ENCODE measurements around the gene AQR.
"Not testable (repeated sequence)": the region's sequence is repeated elsewhere in the genome, so short reads cannot be mapped to it uniquely, and the experiment has no call there.

The AQR gene

DNA sequence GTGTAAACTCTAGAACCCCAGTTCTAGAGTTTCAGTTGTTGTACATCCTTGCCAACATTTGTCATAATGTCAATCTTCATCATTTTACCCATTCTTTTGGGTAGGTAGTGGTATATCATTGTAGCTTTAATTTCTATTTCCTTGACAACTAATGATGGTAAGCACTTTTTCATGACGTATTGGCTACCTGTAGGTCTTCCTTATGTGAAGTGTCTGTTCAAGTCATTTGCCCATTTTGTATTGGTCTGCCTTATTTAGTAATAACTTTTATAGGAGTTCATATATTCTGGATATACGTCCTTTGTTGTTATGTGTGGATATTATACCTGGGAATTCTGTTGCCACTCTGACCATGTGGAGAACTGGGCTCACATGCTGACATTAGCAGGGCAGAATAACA lies 100.4 kb downstream of the AQR start:
- DNase-seq: no peak

DNA sequence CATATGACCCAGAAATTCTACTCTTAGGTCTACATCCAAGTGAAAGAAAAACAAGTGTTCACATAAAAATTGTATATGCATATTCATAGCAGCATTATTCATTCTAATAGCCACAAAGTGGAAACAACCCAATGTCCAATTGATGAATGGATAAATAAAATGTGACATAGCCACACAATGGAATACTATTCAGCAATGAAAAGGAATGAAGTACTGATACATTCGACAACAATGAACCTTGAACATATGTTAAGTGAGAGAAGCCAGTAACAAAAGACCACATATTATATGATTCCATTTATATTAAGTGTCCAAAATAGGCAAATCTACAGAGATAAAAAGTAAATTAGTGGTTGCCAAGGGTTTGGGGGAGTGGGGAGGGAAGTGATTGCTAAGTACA lies 104.0 kb downstream of the AQR start:
- no peak for DNase-seq

DNA sequence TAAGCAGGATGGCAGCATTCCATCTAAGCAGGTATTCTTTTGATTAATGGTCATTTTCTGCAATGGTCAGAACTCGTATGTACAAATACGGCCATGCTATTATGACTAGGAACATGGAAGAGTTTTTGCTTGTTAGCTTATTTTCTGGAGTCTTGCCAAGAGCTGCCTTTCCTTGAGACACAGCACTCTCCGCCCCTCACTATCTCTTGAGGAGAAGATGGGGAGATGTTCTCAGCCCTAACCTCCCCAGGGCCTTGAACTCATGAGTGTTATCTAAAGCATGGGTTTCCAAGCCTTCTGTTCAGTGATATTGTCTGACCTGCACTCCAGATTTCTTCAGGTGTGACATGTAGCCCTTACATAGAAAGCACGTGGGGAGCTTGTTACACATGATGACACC lies 108.3 kb downstream of the AQR start:
- DNase-seq: no peak

DNA sequence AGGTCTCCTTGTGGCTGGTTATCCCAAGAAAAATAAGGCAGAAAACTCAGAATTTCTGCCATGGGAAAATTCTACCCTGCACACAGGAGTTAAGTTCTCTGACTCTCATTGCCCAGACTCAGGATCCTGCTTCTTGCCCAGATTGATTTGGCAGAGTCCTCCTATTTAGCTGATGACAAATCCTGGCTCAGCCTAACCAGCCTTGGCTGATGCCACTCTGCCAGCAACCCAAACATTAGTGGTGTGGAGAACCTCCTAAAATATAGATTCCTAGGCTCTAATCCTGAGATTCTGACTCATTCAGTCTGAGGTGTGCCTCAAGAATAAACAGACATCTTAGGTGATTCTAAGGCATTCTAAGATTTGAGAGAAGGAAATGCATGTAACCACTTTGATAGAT lies 113.6 kb downstream of the AQR start:
- DNase-seq: no peak

DNA sequence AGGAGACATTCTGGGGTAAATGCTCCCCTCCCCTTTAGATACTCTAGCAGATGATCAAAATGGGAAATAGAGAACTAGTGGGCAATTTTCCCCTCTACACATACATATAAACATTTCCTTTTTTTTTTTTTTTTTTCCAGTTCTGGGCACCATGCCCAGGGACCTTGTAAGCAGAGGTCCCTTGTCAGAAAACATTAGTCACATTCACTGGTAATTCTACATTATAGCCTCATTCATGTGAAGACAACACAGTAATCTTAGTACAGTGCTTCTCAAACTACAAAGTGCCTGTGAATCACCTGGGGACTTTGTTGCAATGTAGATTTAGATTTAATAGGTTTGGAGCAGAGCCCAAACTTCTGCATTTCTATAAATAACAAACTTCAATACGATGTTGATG lies 114.1 kb downstream of the AQR start:
- peak; percentile 20 to 64 (median 43) for DNase-seq

DNA sequence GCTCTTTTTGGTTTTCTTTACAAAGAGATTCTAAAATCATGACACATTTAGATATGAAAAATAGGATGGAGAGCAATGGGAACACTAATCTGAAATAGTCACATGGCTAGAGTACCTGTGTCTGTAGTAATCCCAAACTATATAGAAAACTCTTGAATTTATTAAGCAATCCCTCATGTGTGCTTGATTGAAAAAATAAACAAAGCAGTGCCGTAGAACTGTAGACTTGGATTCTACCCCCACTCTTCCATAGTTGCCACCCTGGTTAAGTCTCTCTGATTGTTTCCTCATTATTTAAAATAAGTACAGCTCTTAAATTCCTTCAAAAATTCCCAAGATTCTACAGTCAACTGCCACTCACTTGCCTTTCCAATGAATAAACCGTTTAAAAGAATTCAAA lies 115.3 kb downstream of the AQR start:
- DNase-seq: no peak

DNA sequence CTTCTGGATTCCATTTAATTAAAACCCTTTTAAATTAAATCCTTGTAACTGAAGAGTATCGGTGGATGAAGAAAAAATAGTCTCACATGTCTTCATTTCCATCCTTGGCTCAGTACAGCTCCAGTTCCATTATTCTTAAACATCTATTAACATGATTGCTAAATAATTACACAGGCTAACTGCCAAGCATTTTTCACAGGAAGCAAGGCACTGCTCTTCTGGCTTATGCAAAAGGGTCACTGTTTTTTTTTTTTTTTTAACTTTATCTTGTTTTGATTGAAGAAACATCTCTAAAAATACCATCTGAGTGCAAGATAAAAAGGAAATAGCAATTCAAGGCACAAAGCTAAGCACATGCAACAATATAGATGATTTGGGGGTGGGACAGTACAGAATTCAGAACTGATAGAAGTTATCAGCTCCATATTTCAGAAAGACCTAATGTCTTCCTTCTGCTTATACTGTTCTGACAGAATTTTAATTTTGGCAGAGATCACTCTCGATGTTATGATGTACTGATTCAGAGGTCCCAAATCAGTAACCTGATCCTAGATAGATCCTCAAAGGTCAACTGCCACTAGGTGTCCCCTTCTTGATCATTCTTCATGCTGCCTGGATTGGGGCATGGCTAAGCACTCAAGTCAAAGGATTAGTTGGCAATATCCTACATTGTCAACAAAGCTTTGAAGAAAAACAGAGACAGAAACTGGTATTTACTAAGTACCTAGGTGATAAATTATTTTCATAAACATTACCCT lies 116.4 kb downstream of the AQR start:
- no peak for DNase-seq

DNA sequence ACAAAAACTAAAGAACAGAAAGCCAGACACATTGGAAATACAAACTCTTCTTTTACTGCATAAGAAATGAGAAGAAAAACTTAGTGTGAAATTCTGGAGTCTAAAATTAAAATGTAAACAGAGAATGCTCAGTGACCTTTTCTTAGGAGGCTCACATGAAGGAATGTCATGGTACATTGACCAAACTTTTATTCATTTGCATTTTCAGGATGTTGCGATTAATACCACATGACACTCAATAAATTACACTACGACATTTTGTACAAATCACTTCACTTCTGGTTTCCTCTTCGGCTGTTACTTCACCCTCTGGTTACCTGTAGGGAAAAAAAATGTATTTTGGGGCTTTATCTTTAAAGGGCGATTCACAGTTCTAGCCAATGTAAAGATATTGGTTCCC lies 117.8 kb downstream of the AQR start:
- DNase-seq: no peak

DNA sequence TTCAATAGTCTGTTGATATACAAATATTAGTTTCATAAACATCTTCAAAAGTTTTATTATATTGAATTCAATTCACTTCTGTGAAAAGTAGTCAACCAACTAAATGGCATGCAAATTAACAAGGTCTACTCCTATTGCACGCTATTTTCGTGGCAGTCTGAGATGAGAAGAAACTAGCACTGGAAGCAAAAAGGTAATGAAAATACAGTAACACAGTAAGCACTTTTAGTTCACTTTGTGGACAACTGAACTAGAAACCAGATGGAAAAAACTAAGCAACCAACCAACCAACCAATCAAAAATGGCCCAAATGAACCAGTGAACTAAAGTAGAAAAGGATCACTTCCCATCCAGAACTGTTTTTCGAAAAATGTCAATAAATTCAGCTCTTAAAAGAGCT lies 118.5 kb downstream of the AQR start:
- DNase-seq: no peak

DNA sequence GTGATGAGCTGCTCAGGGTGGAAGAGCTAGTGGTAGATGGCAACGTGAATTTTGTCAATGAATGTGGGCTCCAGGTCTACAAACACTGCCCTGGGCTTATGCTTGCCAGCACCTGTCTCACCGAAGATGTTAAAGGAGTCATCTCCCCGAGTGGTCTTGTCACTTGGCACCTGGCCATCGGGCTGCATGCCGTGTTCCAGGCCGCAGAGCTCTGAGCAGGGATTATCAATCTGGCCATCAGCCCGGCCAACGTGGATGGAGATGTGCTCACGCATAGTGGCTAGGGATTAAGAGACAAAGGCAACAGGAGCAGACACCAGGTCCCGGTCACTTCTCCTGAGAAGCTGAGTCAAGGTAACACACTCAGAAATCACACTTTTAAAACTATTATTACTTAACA lies 119.4 kb downstream of the AQR start:
- no peak for DNase-seq

DNA sequence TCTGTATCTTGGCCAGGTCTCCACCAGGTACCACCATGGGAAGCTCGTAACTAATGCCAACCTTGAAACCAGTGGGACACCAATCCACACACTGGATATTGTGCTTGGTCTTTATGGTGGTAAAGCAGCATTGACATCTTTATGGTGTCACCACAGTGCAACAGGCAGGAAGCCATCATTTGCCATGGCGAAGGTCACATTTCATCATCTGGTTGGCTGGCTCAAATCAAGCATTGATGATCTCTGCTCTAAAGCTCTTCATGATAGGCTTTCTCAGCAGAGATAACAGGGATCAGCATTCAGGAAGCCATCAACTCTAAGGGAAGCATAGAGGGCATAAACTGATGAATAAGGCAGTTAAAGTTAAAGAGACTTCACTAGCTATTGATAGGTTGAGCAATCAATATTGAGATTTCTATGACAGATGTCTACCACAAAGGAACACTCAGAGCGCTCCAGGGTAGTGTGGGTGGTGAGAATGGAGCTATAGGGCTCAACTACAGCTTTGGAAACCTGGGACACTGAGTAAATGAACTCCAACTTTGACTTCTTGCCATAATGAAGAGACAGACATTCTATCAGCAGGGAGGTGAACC lies 120.1 kb downstream of the AQR start:
- DNase-seq: no peak

DNA sequence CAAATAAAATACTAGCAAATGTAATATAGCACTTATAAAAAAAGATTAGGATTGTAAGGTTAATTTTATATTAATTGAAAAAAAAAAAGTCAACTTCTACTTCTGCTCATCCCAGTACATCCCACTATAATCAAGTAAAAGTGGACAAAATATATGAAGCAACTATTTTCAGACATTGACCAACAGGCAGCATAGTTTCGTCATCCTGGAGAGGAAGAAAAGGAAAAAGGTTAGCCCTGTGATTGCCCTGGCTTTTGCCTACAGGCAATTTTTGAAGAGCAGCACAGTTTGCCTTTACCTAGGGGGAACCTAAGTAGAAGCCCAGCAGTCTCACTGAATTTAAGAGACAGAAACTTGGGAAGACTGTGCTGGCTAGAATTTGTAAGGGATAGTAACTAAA lies 121.9 kb downstream of the AQR start:
- DNase-seq: peak; percentile 24 to 33 (median 33)

DNA sequence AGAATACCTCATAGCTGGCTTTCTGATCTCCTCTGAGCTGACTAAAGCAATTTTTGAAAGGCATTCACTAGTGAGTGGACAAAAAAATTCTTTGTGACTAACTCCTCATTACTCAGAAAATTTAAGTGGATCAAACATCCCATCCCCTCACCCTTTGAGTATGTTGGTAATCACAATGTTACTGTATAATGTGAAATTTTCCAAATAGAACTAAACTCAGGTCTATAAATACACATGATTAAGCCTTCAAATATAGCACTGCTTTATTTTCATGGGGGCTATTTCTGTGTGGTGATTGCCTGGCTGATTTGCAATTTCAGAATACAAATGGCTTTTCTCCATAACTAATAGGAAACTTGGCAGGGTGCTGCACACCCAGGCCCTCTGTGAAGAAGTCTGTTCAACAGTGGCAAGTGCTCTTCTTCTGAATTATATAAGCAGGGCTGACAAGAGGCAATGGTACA lies 128.2 kb downstream of the AQR start:
- DNase-seq: no peak

DNA sequence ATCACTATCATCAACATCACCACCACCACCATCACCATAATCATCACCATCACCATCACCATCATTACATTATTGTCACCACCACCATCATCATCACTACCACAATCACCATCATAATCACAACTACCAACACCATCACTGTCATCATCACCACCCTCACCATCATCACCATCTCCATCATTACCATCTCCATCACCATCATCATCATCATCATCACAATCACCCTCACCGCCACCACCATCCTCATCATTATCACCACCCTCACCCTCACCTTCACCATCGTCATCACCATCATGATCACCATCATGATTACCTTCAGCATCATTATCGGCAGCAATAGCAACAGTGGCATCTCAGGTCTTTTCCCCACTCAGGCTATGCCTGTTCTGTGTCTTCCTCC lies 131.3 kb downstream of the AQR start:
- DNase-seq: no peak

DNA sequence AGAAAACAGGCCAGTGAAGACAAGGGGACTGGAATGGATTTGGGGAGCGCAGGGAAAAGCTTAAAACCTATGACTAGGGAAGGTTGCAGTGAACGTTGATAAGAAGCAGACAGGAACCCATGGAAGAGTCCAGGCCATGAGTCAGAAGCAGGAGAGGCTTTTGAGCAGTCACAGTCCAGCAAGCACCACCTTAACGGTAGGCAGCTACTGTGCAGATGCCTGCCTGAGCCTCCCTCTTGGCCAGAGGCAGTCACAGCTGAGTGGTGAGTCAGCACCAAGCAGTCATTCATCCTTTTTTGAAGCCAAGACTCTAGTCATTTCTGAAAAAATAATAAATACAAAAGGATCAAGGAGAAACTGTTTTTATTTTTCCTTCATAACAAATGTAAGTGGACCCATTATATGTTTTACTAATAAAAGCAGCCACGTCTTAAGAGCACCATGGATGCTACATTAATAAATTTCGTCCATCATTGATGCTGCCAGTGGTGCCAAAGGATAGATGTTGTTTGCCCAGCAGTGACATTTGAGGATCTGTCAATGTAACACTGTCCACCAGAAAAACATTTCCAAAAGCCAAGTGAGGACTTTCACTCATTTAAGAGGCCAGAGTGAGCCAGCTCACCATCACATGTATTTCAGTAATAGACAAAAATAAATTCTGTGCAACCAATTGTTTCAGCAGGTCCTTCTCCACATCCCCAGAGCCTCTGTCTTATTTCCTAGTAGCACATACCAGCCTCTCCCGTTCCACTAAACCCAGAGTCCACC lies 132.1 kb downstream of the AQR start:
- DNase-seq: no peak

DNA sequence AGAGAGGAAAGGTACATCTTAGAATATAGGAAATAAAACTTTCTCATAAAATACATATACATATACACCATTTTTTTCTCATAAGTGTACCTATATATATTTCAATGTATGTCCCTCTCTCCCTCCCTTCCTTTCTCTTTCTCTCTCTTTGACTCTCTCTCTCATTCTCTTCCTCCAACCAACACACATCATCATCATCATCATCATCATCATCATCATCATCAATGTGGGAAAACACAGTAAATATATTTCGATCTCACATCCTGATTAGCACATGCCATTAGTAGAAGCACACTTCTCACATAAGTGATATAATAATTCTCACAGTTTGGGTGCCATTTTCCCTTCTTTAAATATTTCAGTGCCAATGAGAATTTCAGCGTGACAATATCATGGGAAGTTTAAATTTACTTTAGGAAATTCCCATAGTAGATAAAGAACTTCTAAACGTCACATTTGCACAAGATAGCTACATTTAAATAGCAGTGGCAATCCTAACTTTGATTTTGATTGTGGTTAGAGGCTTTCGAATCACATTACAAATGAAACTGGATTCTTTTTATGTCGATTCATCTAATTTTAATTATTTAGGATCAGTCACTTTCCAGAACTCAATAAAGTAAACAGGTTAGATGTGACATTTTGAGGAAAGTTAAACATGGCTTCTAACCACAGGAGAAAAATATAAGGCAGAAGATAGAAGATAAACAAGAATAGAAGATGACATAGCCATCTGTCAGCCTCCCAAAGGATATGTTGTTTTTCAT lies 141.2 kb downstream of the AQR start:
- no peak for DNase-seq

DNA sequence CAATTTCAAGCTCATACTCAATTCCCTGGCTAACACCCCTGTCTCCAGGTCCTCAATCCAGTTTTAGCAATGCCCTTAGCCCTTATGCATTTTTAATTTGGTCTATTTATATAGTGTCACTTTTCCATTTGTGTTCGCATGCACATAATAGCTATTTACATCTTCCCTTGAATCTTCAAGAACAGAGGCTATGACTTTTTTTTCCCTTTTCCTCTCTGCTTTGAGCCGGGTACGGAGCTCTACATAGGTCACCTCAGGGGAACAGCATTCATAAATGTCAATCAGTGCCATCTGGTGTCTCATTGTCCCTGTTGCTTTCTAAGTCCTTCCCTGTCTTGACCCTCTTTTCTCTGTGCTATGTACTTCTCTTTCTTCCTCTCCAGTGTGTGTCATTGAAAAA lies 147.7 kb downstream of the AQR start:
- no peak for DNase-seq

DNA sequence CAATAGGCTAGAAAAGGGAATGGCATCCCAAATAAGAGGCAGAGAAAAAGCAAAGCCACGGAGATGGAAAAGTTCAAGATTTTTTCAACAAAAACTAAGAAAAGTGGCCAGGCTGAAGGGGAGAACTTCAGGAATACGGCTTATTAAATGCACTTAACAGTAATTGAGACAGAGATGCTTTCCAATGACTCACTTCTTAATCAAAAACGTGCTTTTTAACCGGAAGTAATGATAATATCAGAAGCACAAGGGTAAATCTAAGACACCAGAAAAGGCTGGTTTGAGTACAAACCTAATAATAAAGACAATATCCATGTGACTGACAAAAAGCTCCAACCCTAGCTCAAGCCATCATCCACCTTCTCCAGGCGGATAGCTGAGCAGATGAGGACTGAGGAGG lies 149.4 kb downstream of the AQR start:
- no peak for DNase-seq

DNA sequence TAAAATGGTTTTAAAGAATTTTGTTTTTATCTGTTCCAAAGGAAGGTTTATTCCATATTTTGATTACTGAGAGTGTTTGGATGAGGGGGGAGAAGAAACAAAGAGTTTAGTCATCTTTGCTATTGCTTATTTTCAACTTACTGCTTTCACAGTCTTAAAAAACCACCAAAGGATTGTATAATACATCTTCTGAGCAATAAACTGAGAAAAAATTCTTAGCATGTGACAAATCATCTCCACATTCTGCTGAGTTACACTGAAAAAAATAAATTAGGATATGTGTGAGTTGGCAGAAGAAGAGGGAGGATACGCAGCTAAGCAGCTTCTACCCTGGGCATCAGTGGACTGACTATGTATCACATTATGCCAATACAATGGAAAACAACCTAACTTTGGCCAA lies 151.0 kb downstream of the AQR start:
- DNase-seq: no peak

DNA sequence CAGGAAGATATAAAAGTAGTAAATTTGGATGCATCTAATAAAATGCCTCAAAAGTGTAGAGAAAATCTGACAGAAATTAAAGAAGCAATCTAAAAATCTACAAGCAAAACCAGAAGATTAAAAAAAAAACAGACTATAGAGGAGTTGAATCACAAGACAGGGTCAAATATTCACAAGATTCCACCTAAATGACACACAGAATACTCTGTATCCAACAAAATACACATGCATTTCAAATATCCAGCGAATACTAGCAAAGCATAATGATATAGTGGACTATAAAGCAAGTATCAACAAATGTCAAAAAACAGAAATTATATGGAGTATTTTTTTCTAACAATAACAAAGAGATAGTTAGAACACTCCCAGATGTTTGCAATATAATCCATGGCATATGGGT lies 153.7 kb downstream of the AQR start:
- no peak for DNase-seq

DNA sequence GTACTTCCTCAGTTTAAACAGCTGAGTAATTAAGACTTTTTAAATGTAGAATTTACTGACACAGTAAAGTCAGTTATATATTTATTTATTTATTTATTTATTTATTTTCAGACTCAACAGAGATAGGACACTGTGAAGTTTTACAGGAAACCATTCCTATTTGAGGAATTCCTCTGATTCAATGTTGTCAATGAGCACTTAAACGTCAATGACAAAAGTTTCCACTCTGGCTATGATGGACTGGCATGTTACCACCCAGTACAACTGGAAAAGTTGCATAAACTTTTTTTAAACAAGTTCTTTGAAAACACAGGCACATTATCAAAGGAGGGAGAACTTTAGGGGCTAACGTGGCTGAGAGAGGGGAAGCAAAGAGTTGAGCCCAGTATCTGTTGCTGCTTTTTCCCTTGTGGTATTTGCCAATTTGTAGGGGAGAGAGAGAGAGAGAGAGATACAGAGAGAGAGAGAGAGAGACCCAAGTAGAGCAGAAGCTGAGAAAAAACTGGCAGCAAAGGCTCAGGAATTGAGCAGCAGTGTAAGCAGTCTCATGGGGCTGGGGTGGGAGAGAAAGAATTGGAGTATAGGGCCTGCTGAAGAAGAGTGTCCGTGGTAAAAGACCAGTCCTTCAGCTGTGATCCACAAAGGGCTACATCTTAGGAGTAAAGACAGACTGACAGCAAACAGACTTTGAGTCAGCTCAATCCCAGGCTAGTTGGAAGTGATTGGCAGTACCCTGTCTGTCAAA lies 155.9 kb downstream of the AQR start:
- no peak for DNase-seq

DNA sequence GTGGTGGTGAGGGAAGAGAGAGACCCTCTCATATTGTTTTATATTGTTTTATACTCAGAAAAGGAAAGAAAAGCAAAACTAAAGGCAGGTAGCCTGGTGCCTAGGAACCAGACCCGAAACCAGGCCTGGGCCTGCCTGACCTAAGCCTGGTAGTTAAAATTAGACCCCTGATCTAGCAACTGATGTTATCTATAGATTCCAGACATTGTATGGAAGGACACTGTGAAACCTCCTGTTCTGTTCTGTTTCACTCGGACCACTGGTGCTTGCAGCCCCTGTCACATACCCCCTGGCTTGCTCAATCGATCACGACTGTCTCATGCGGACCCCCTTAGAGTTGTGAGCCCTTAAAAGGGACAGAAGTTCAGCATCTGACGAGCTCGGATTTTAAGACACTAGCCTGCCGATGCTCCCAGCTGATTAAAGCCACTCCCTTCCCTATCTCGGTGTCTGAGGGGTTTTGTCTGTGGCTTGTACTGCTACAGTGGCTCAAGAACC lies 156.6 kb downstream of the AQR start:
- DNase-seq: not testable (repeated sequence)

All from suppressor macrophage treated with lipopolysaccharide for 1 hour (primary cell).